ENCODE results near the gene COL4A2.

DNA sequence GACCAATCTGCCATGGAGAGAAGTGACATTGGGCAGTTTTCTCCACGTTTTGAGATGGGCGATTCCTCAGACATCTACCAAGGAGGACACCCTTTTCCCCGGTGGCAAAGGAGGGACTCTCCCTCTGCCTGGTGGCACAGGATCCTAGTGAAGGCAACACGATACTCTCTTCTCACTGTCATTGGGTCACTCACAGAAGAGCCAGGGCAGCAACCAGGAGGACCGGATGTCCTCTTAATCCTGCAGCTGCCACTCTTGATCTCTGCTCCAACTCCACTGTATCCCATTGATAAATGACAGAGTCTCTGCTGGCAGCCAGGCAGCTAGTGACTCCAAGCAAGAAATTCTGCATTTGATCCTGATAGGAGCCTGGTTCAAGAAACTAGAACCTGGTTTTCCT is 42.2 kb downstream of the COL4A2 start:
- TF ChIP-seq, protein P1, sequence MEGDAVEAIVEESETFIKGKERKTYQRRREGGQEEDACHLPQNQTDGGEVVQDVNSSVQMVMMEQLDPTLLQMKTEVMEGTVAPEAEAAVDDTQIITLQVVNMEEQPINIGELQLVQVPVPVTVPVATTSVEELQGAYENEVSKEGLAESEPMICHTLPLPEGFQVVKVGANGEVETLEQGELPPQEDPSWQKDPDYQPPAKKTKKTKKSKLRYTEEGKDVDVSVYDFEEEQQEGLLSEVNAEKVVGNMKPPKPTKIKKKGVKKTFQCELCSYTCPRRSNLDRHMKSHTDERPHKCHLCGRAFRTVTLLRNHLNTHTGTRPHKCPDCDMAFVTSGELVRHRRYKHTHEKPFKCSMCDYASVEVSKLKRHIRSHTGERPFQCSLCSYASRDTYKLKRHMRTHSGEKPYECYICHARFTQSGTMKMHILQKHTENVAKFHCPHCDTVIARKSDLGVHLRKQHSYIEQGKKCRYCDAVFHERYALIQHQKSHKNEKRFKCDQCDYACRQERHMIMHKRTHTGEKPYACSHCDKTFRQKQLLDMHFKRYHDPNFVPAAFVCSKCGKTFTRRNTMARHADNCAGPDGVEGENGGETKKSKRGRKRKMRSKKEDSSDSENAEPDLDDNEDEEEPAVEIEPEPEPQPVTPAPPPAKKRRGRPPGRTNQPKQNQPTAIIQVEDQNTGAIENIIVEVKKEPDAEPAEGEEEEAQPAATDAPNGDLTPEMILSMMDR (IDR thresholded peaks at IDR 0.05): no peak
- no peak for TF ChIP-seq POLR2A (IDR thresholded peaks at IDR 0.05)
